HepG2 (cell line): ENCODE measurements around the gene MYL3. TPM values are rescaled to one million over a fixed set of nuclear protein-coding genes. Genes with fewer than 3 reads are reported as not detected.

ENCODE experiments used
- ATAC-seq: fragments of 200-7000 bp; cut with Tn5 transposase; 3 replicates; pipeline ENCODE4 v1.9.1; 2020; ENCODE audit warnings: mild to moderate bottlenecking, moderate library complexity
- BruUV-seq: library from RNA; stranded (reverse); fragments of 400-500 nt; replicated peaks from 2 replicates; lab custom pipeline; 2021; lab: Mats Ljungman, UMichigan
- CTCF ChIA-PET: fragments of 300-600 bp; formaldehyde crosslinking; extraction: SDS; loops from one replicate; lab custom pipeline; 2021; ENCODE audit warnings: low total read pairs, inconsistent platforms, low intra/inter-chr PET ratio; lab: Yijun Ruan, JAX
- POLR2A ChIA-PET: fragments of 350-600 bp; sonication (Branson Sonifier 250); formaldehyde crosslinking; loops from one replicate; lab custom pipeline; 2020; ENCODE audit warnings: antibody characterized with exemption, inconsistent platforms; lab: Yijun Ruan, JAX
- DNase-seq: peaks from one replicate; pipeline ENCODE4 v3.0.0-alpha.2; 2015; ENCODE audit warnings: low spot score
- FAIRE-seq: peaks from 3 replicates; lab custom pipeline; 2011; peaks lifted over from hg19 to GRCh38; lab: Jason Lieb, UNC
- H2AFZ ChIP-seq: one replicate; pipeline ENCODE4 v1.6.1; 2011; ENCODE audit warnings: low read length, inconsistent platforms
- H3K27ac ChIP-seq: fragments of 300-600 bp; 3 replicates; pipeline ENCODE4 v1.8.0; 2011; ENCODE audit warnings: mixed run types, mild to moderate bottlenecking, mixed read lengths, low read length, inconsistent platforms; ENCODE audit not compliant: insufficient read depth; ENCODE audit errors: extremely low read length
- H3K27me3 ChIP-seq, 2 experiments: fragments of 200-600 bp in 1 of 2; 2 replicates in 1 of 2; 3 replicates in 1 of 2; pipeline versions ENCODE4 v1.6.0 to v1.8.0; 2011; ENCODE audit warnings: low read length in 2 of 2, mild to moderate bottlenecking in 2 of 2, moderate library complexity in 2 of 2, inconsistent platforms in 1 of 2; ENCODE audit not compliant: insufficient read depth in 2 of 2, control insufficient read depth in 1 of 2
- H3K36me3 ChIP-seq, 2 experiments: fragments of 200-600 bp in 1 of 2; replicated peaks in 1 of 2; 2 replicates in 1 of 2; 3 replicates in 1 of 2; pipeline versions ENCODE4 v1.5.1 to v1.8.0; 2011; ENCODE audit warnings: low read length in 2 of 2, inconsistent platforms in 1 of 2; ENCODE audit not compliant: insufficient read depth in 2 of 2, control insufficient read depth in 1 of 2
- H3K4me1 ChIP-seq: 2 replicates; pipeline ENCODE4 v1.5.1; 2012; ENCODE audit warnings: low read length, inconsistent platforms; ENCODE audit not compliant: insufficient read depth
- H3K4me2 ChIP-seq: 2 replicates; pipeline ENCODE4 v1.6.0; 2011; ENCODE audit warnings: low read depth, low read length, inconsistent platforms
- H3K4me3 ChIP-seq, 3 experiments: fragments of 200-600 bp in 1 of 3; sonication (generic), shearing (Covaris generic) in 1 of 3; replicated peaks in 1 of 3; 2 replicates each; pipeline ENCODE4 v1.5.1; 2011 to 2016; ENCODE audit warnings: low read length in 3 of 3, inconsistent platforms in 2 of 3, low read depth in 2 of 3, mild to moderate bottlenecking in 2 of 3, control low read depth in 1 of 3, mixed read lengths in 1 of 3; ENCODE audit not compliant: insufficient read depth in 1 of 3
- H3K79me2 ChIP-seq: one replicate; pipeline ENCODE4 v1.6.1; 2011; ENCODE audit warnings: low read length, inconsistent platforms; ENCODE audit not compliant: insufficient read depth
- H3K9ac ChIP-seq: 2 replicates; pipeline ENCODE4 v1.6.0; 2011; ENCODE audit warnings: mild to moderate bottlenecking, low read depth, low read length, inconsistent platforms; ENCODE audit not compliant: insufficient read depth
- H3K9me3 ChIP-seq: 2 replicates; pipeline ENCODE4 v1.5.1; 2012; ENCODE audit warnings: mild to moderate bottlenecking, low read length
- H4K20me1 ChIP-seq: 2 replicates; pipeline ENCODE4 v1.6.0; 2011; ENCODE audit warnings: inconsistent platforms, mild to moderate bottlenecking, low read length, moderate library complexity; ENCODE audit not compliant: insufficient read depth
- ATF7-NPFF ChIP-seq: sonication (generic); formaldehyde crosslinking; IDR thresholded peaks from 2 replicates; pipeline ENCODE4 v1.8.1; 2023; ENCODE audit warnings: mild to moderate bottlenecking, low read depth, missing genetic modification reagents, moderate library complexity
- HNF4G ChIP-seq, 2 experiments: sonication (generic) in 1 of 2; formaldehyde crosslinking in 1 of 2; IDR thresholded peaks; 2 replicates each; pipeline versions ENCODE4 v1.4.0 to v1.6.1; 2011 to 2020; ENCODE audit warnings: borderline replicate concordance in 2 of 2, low read depth in 2 of 2, mild to moderate bottlenecking in 2 of 2, low read length in 1 of 2, missing genetic modification reagents in 1 of 2, moderate library complexity in 1 of 2
- MZF1 ChIP-seq: sonication (generic); formaldehyde crosslinking; IDR thresholded peaks from 2 replicates; pipeline ENCODE4 v1.8.1; 2023; ENCODE audit warnings: mild to moderate bottlenecking, missing genetic modification reagents, borderline replicate concordance
- NFRKB ChIP-seq: fragments of 450-650 bp; IDR thresholded peaks from 2 replicates; pipeline ENCODE4 v1.6.1; 2017
- SOX6 ChIP-seq, 2 experiments: fragments of 450-650 bp in 1 of 2; sonication (generic) in 1 of 2; formaldehyde crosslinking in 1 of 2; IDR thresholded peaks; 2 replicates each; pipeline versions ENCODE4 v1.4.0 to v1.6.1; 2017 to 2020; ENCODE audit warnings: antibody characterized with exemption in 1 of 2, mild to moderate bottlenecking in 1 of 2, missing genetic modification reagents in 1 of 2
- ZNF570 ChIP-seq: sonication (generic); formaldehyde crosslinking; IDR thresholded peaks from 2 replicates; pipeline ENCODE4 v1.4.0; 2020; ENCODE audit warnings: mild to moderate bottlenecking, missing genetic modification reagents, borderline replicate concordance
- ZSCAN12 ChIP-seq: sonication (generic); formaldehyde crosslinking; IDR thresholded peaks from 2 replicates; pipeline ENCODE4 v1.9.0; 2021; ENCODE audit warnings: mild to moderate bottlenecking, missing genetic modification reagents
- WGBS: methylation state at CpG from one replicate; pipeline ENCODE4 v1.1.6; 2017; ENCODE audit warnings: low lambda C conversion rate; 5-methylcytosine and 5-hydroxymethylcytosine counted together
- in situ Hi-C: cut with HindIII; loops from 2 replicates; pipeline ENCODE4 v1.10.0; 2017; ENCODE audit warnings: low pct_unique_long_range_greater_than_20kb; ENCODE audit not compliant: extremely low pct_ligation_motif_present
- intact Hi-C: fragments of 100-400 bp; cut with micrococcal nuclease; formaldehyde crosslinking; loops from one replicate; pipeline ENCODE4 v1.10.0; 2022; ENCODE audit not compliant: unreplicated experiment
- polyA plus RNA-seq, 8 experiments: library from polyadenylated mRNA; depleted of rRNA in 3 of 8; stranded (reverse) in 7 of 8; unstranded in 1 of 8; fragments of >200 nt; fragmentation: Illumina TruSeq in 4 of 8; extraction: Trizol in 4 of 8; gene quantifications; 2 replicates each; pipeline versions ENCODE4 v1.2.1 to v1.2.3, GENCODE V29; 2011 to 2016; ENCODE audit warnings: low read depth in 4 of 8, missing spikeins in 1 of 8, mixed read lengths in 1 of 8; ENCODE audit not compliant: insufficient read depth in 1 of 8
- total RNA-seq, 5 experiments: library from RNA; depleted of rRNA; stranded (reverse); fragments of >200 nt; fragmentation: Illumina TruSeq; extraction: Trizol; gene quantifications; 2 replicates each; pipeline ENCODE4 v1.2.3, GENCODE V29; 2016; ENCODE audit warnings: low read depth in 1 of 5
- TF ChIP-seq, protein P1 (sequence below): sonication (generic); formaldehyde crosslinking; IDR thresholded peaks from 2 replicates; pipeline ENCODE4 v1.5.0; 2020; ENCODE audit warnings: mild to moderate bottlenecking, missing genetic modification reagents, borderline replicate concordance
- TF ChIP-seq, protein P2 (sequence below): sonication (generic); formaldehyde crosslinking; IDR thresholded peaks from 2 replicates; pipeline ENCODE4 v1.8.1; 2022; ENCODE audit warnings: mild to moderate bottlenecking, missing genetic modification reagents
- TF ChIP-seq, protein P3 (sequence below): sonication (generic); formaldehyde crosslinking; conservative IDR thresholded peaks from 2 replicates; pipeline ENCODE4 v1.4.0; 2020; ENCODE audit warnings: mild to moderate bottlenecking, missing genetic modification reagents, moderate library complexity

MYL3 gene
- total and polyA plus RNA-seq, 2 of the 13 experiments (the other 11 are each of a cell fraction or from before 2014, with no cell fraction given) = not detected

DNA sequence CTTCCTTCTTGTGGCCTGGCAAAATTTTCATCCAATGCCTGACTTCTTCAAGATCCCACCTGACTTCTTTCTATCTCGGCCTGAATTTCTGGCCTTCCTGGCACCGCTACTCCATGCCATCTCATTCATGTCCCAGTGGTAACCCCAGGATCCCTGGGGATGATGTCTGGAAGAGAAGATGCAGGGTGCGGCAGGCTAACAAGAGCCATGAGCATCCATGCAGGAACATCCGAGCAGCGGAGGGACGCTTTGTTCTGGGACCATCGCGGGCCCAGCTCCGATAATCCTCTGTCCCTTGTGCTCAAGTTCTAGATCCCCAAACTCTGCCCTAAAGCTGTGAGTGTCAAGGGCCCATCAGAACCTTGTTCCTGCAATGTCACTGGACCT is 10.9 kb downstream of the MYL3 start:
- POLR2A ChIA-PET = no interaction called here
- no peaks in the 10 kb centered on the region for H4K20me1 ChIP-seq
- H3K27ac ChIP-seq = no peak overlapping the region
- H3K79me2 ChIP-seq = no peaks in the 10 kb centered on the region
- intact Hi-C loops (no loop called here), in situ Hi-C loops (no loop called here)
- FAIRE-seq (no peak), ATAC-seq (no peak), DNase-seq (no peak)
- BruUV-seq = no TSS peak
- peaks cover 3 to 14% of the 10 kb centered on the region in 2 experiments; a peak in 3 of 5 replicates for H3K27me3 ChIP-seq
- no peaks in the 10 kb centered on the region for H3K36me3 ChIP-seq
- peaks cover 17% of the 10 kb centered on the region for H3K4me1 ChIP-seq
- no peaks in the 10 kb centered on the region for H3K9me3 ChIP-seq
- no peak overlapping the region for H3K9ac ChIP-seq
- no peak for TF ChIP-seq MZF1 (CRISPR knock-in tag)
- no peak for TF ChIP-seq HNF4G (IDR thresholded peaks at IDR 0.05; ENCODE audit: borderline replicate concordance, low read depth, low read length)
- no peak for TF ChIP-seq HNF4G (CRISPR knock-in tag; IDR thresholded peaks at IDR 0.05; ENCODE audit: borderline replicate concordance, low read depth)
- TF ChIP-seq NFRKB = no peak
- TF ChIP-seq, protein P1, sequence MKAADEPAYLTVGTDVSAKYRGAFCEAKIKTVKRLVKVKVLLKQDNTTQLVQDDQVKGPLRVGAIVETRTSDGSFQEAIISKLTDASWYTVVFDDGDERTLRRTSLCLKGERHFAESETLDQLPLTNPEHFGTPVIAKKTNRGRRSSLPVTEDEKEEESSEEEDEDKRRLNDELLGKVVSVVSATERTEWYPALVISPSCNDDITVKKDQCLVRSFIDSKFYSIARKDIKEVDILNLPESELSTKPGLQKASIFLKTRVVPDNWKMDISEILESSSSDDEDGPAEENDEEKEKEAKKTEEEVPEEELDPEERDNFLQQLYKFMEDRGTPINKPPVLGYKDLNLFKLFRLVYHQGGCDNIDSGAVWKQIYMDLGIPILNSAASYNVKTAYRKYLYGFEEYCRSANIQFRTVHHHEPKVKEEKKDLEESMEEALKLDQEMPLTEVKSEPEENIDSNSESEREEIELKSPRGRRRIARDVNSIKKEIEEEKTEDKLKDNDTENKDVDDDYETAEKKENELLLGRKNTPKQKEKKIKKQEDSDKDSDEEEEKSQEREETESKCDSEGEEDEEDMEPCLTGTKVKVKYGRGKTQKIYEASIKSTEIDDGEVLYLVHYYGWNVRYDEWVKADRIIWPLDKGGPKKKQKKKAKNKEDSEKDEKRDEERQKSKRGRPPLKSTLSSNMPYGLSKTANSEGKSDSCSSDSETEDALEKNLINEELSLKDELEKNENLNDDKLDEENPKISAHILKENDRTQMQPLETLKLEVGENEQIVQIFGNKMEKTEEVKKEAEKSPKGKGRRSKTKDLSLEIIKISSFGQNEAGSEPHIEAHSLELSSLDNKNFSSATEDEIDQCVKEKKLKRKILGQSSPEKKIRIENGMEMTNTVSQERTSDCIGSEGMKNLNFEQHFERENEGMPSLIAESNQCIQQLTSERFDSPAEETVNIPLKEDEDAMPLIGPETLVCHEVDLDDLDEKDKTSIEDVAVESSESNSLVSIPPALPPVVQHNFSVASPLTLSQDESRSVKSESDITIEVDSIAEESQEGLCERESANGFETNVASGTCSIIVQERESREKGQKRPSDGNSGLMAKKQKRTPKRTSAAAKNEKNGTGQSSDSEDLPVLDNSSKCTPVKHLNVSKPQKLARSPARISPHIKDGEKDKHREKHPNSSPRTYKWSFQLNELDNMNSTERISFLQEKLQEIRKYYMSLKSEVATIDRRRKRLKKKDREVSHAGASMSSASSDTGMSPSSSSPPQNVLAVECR (CRISPR knock-in tag) = no peak
- TF ChIP-seq, protein P2, sequence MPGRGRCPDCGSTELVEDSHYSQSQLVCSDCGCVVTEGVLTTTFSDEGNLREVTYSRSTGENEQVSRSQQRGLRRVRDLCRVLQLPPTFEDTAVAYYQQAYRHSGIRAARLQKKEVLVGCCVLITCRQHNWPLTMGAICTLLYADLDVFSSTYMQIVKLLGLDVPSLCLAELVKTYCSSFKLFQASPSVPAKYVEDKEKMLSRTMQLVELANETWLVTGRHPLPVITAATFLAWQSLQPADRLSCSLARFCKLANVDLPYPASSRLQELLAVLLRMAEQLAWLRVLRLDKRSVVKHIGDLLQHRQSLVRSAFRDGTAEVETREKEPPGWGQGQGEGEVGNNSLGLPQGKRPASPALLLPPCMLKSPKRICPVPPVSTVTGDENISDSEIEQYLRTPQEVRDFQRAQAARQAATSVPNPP (CRISPR knock-in tag) = no peak
- TF ChIP-seq ATF7-NPFF (CRISPR knock-in tag) = no peak
- no peak for TF ChIP-seq ZNF570
- TF ChIP-seq, protein P3, sequence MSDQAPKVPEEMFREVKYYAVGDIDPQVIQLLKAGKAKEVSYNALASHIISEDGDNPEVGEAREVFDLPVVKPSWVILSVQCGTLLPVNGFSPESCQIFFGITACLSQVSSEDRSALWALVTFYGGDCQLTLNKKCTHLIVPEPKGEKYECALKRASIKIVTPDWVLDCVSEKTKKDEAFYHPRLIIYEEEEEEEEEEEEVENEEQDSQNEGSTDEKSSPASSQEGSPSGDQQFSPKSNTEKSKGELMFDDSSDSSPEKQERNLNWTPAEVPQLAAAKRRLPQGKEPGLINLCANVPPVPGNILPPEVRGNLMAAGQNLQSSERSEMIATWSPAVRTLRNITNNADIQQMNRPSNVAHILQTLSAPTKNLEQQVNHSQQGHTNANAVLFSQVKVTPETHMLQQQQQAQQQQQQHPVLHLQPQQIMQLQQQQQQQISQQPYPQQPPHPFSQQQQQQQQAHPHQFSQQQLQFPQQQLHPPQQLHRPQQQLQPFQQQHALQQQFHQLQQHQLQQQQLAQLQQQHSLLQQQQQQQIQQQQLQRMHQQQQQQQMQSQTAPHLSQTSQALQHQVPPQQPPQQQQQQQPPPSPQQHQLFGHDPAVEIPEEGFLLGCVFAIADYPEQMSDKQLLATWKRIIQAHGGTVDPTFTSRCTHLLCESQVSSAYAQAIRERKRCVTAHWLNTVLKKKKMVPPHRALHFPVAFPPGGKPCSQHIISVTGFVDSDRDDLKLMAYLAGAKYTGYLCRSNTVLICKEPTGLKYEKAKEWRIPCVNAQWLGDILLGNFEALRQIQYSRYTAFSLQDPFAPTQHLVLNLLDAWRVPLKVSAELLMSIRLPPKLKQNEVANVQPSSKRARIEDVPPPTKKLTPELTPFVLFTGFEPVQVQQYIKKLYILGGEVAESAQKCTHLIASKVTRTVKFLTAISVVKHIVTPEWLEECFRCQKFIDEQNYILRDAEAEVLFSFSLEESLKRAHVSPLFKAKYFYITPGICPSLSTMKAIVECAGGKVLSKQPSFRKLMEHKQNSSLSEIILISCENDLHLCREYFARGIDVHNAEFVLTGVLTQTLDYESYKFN (CRISPR knock-in tag) = no peak
- no peak for TF ChIP-seq SOX6 (IDR thresholded peaks at IDR 0.05)
- no peak for TF ChIP-seq SOX6 (CRISPR knock-in tag; IDR thresholded peaks at IDR 0.05)
- no peak for TF ChIP-seq ZSCAN12 (CRISPR knock-in tag)
- no peak overlapping the region for H2AFZ ChIP-seq
- WGBS = 68% methylated on average over 9 of the region's 9 CpGs
- no peak overlapping the region for H3K4me3 ChIP-seq
- CTCF ChIA-PET = no interaction called here
- H3K4me2 ChIP-seq = no peak overlapping the region
